IMR-90 (cell line): ENCODE data around the gene GNAI2. TPM values are rescaled to one million over a fixed set of nuclear protein-coding genes. Genes with fewer than 3 reads are reported as not detected.
"Not testable (repeated sequence)": the region's sequence is repeated elsewhere in the genome, so short reads cannot be mapped to it uniquely, and the experiment has no call there.

Experiments
- ATAC-seq: fragments of 200-7000 bp; cut with Tn5 transposase; 2 replicates; pipeline ENCODE4 v1.9.1; 2020; ENCODE audit warnings: low read depth, mild to moderate bottlenecking, moderate library complexity
- BruUV-seq: library from RNA; stranded (reverse); fragments of 400-500 nt; replicated peaks from 2 replicates; lab custom pipeline; 2021; lab: Mats Ljungman, UMichigan
- CTCF ChIA-PET: fragments of 300-600 bp; formaldehyde crosslinking; extraction: SDS; loops from one replicate; lab custom pipeline; 2021; ENCODE audit warnings: antibody characterized with exemption; lab: Yijun Ruan, JAX
- POLR2A ChIA-PET: fragments of 300-600 bp; sonication (Branson Sonifier 250); formaldehyde crosslinking; loops from one replicate; lab custom pipeline; 2022; ENCODE audit warnings: antibody characterized with exemption; ENCODE audit not compliant: unreplicated experiment; lab: Charles Lee
- DNase-seq: peaks from one replicate; pipeline ENCODE4 v3.0.0; 2013
- H2AFZ ChIP-seq: replicated peaks from 2 replicates; pipeline ENCODE3; 2013; ENCODE audit warnings: low read length, mild to moderate bottlenecking; ENCODE audit not compliant: poor library complexity
- H2AK5ac ChIP-seq: 2 replicates; pipeline ENCODE4 v1.6.1; 2013; ENCODE audit warnings: low read depth, low read length, inconsistent platforms
- H2AK9ac ChIP-seq: replicated peaks from 2 replicates; pipeline ENCODE3; 2013; ENCODE audit warnings: mild to moderate bottlenecking, low read depth, low read length, moderate library complexity; ENCODE audit not compliant: poor library complexity
- H2BK120ac ChIP-seq: 2 replicates; pipeline ENCODE4 v1.6.1; 2013; ENCODE audit warnings: low read depth, low read length, inconsistent platforms
- H2BK15ac ChIP-seq: 3 replicates; pipeline ENCODE4 v1.6.1; 2013; ENCODE audit warnings: low read depth, low read length, inconsistent platforms
- H2BK20ac ChIP-seq: 2 replicates; pipeline ENCODE4 v1.6.1; 2013; ENCODE audit warnings: low read depth, mild to moderate bottlenecking, inconsistent platforms, low read length, moderate library complexity
- H2BK5ac ChIP-seq: 2 replicates; pipeline ENCODE4 v1.6.1; 2013; ENCODE audit warnings: mild to moderate bottlenecking, low read depth, low read length, inconsistent platforms; ENCODE audit not compliant: poor library complexity, severe bottlenecking
- H3K14ac ChIP-seq: replicated peaks from 2 replicates; pipeline ENCODE4 v1.6.1; 2013; ENCODE audit warnings: low read depth, low read length, inconsistent platforms
- H3K18ac ChIP-seq: 2 replicates; pipeline ENCODE4 v1.6.1; 2013; ENCODE audit warnings: low read depth, low read length, control low read depth
- H3K23ac ChIP-seq: 2 replicates; pipeline ENCODE4 v1.6.1; 2013; ENCODE audit warnings: low read depth, low read length, inconsistent platforms
- H3K27ac ChIP-seq: 2 replicates; pipeline ENCODE4 v1.5.1; 2013; ENCODE audit warnings: mild to moderate bottlenecking, control low read depth, low read length; ENCODE audit not compliant: insufficient read depth
- H3K27me3 ChIP-seq: 2 replicates; pipeline ENCODE4 v1.6.1; 2013; ENCODE audit warnings: low read length; ENCODE audit not compliant: control insufficient read depth, insufficient read depth
- H3K36me3 ChIP-seq: 2 replicates; pipeline ENCODE4 v1.6.1; 2013; ENCODE audit warnings: low read length, mixed read lengths; ENCODE audit not compliant: control insufficient read depth, insufficient read depth
- H3K4ac ChIP-seq: 2 replicates; pipeline ENCODE4 v1.6.1; 2013; ENCODE audit warnings: low read depth, low read length, inconsistent platforms
- H3K4me1 ChIP-seq: 2 replicates; pipeline ENCODE4 v1.6.1; 2013; ENCODE audit warnings: low read length, mixed read lengths; ENCODE audit not compliant: control insufficient read depth, insufficient read depth
- H3K4me2 ChIP-seq: 2 replicates; pipeline ENCODE4 v1.6.1; 2013; ENCODE audit warnings: low read depth, mild to moderate bottlenecking, control low read depth, low read length, moderate library complexity
- H3K4me3 ChIP-seq: 2 replicates; pipeline ENCODE4 v1.5.1; 2013; ENCODE audit warnings: low read depth, mild to moderate bottlenecking, control low read depth, low read length, moderate library complexity; ENCODE audit not compliant: insufficient read depth
- H3K56ac ChIP-seq: 2 replicates; pipeline ENCODE4 v1.6.1; 2013; ENCODE audit warnings: low read length, inconsistent platforms; ENCODE audit not compliant: insufficient read depth; ENCODE audit errors: extremely low read depth
- H3K79me1 ChIP-seq, 2 experiments: 2 replicates each; pipeline ENCODE4 v1.6.1; 2013; ENCODE audit warnings: low read length in 2 of 2, inconsistent platforms in 1 of 2, low read depth in 1 of 2
- H3K9ac ChIP-seq: 2 replicates; pipeline ENCODE4 v1.6.1; 2013; ENCODE audit warnings: low read depth, low read length, control low read depth
- H3K9me1 ChIP-seq: 2 replicates; pipeline ENCODE4 v1.6.1; 2013; ENCODE audit warnings: low read length, inconsistent platforms; ENCODE audit not compliant: insufficient read depth
- H3K9me3 ChIP-seq: 2 replicates; pipeline ENCODE4 v1.6.1; 2013; ENCODE audit warnings: low read length; ENCODE audit not compliant: control insufficient read depth, insufficient read depth
- H4K20me1 ChIP-seq: 2 replicates; pipeline ENCODE4 v1.6.1; 2013; ENCODE audit warnings: low read length, inconsistent platforms; ENCODE audit not compliant: insufficient read depth
- H4K5ac ChIP-seq: 2 replicates; pipeline ENCODE4 v1.6.1; 2013; ENCODE audit warnings: mild to moderate bottlenecking, low read depth, low read length, control low read depth
- H4K8ac ChIP-seq, 2 experiments: 2 replicates each; pipeline ENCODE4 v1.6.1; 2013; ENCODE audit warnings: low read depth in 2 of 2, low read length in 2 of 2, control low read depth in 1 of 2, inconsistent platforms in 1 of 2
- H4K91ac ChIP-seq: 2 replicates; pipeline ENCODE4 v1.6.1; 2013; ENCODE audit warnings: low read depth, low read length, inconsistent platforms; ENCODE audit not compliant: insufficient read depth
- CEBPB ChIP-seq: IDR thresholded peaks from 2 replicates; pipeline ENCODE4 v1.6.1; 2012; ENCODE audit warnings: low read depth, low read length, improper control_type of control experiment
- FOS ChIP-seq: fragments of 150-350 bp; IDR thresholded peaks from 2 replicates; pipeline ENCODE4 v1.6.1; 2016; ENCODE audit warnings: low read depth, low read length
- MAZ ChIP-seq: IDR thresholded peaks from 2 replicates; pipeline ENCODE4 v1.6.1; 2012; ENCODE audit warnings: low read depth, mild to moderate bottlenecking, low read length, improper control_type of control experiment, moderate library complexity, borderline replicate concordance
- NFE2L2 ChIP-seq: fragments of 150-350 bp; IDR thresholded peaks from 2 replicates; pipeline ENCODE4 v1.6.1; 2016; ENCODE audit warnings: low read depth, mild to moderate bottlenecking, low read length
- WGBS, 2 experiments: methylation state at CpG; one replicate each; pipeline versions ENCODE4 v1.1.5 to v1.1.7; 2013; ENCODE audit warnings: missing lambda C conversion rate in 2 of 2; ENCODE audit not compliant: insufficient read length in 1 of 2; ENCODE audit errors: extremely low coverage in 2 of 2; 5-methylcytosine and 5-hydroxymethylcytosine counted together
- dilution Hi-C: fragments of 300-500 bp; cut with HindIII; formaldehyde crosslinking; loops from one replicate; pipeline ENCODE4 v1.14.3; 2018; ENCODE audit warnings: low sequenced_read_pairs; ENCODE audit not compliant: unreplicated experiment
- in situ Hi-C: fragments of 300-500 bp; cut with MboI; formaldehyde crosslinking; loops from 3 replicates; pipeline ENCODE4 v1.14.3; 2019; ENCODE audit warnings: low sequenced_read_pairs, inconsistent platforms, mixed read lengths
- intact Hi-C: fragments of 100-400 bp; cut with micrococcal nuclease; formaldehyde crosslinking; loops from 2 replicates; pipeline ENCODE4 v1.10.0; 2022
- polyA plus RNA-seq, 3 experiments: library from polyadenylated mRNA; depleted of rRNA; stranded (reverse); fragments of >200 nt; gene quantifications; 2 replicates each; pipeline ENCODE4 v1.2.3, GENCODE V29; 2012; ENCODE audit warnings: low replicate concordance in 1 of 3
- total RNA-seq: library from RNA; depleted of rRNA; stranded (reverse); fragments of >200 nt; gene quantifications from 2 replicates; pipeline ENCODE4 v1.2.3, GENCODE V29; 2012

The GNAI2 gene
- total and polyA plus RNA-seq, 2 of the 4 experiments (the other 2 are of a cell fraction), result 867 to 1,079 TPM

DNA sequence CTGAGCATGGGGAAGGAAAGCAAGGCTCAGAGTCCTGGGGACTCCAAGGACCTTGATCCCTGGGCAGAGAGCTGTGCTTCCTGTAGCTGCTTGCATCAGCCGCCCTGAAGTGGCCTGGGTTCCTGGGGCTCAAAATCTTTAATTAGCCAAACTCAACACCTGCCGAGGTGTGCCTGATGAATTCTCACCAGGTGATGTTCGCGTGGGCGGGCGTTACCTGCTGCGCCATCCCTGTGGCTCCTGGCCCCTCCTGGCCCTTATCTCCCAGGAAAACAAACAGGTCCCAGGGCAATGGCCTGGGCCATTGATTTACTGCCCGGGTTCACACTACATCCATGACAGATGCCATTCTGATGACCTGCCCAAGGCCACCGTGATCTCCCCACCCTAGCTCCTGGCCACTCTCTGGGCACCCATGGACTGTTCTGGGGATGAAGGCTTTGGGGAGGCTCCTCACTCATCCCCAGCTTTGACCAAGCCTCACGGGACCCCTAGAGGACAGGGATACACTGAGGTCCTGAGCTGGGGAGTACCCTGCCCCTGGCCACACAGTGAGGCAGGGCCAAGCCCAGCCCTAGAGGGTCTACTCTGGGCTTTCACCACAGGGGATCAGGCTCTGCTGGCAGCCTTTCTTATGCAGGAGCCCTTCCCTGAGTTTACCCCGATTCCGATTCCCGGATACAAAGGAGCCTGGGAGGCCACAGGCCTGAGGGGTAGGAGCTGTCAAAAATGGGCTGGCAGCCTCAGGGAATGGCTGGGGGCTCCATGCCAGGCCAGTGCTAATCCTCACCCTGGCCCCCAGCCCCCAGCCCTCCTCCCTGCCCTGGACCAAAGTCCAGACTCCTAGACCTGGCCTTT is 25.3 kb upstream of the GNAI2 start:
- 91% methylated on average over 10 of the region's 13 CpGs; no CpG with 5 or more reads in 1 of the 2 experiments for WGBS, 2 experiments
- dilution Hi-C loops, result no loop called here
- peaks cover 2% of the 10 kb centered on the region; the same call in 1 of the 2 replicates for H3K4me1 ChIP-seq

GRCh38 chr3:50211368-50211717 is 24.7 kb upstream of the GNAI2 start:
- H3K14ac ChIP-seq, H3K9me3 ChIP-seq, H2BK20ac ChIP-seq, H4K91ac ChIP-seq, H3K36me3 ChIP-seq, BruUV-seq, H4K8ac ChIP-seq, H4K20me1 ChIP-seq, DNase-seq, H3K27ac ChIP-seq, H3K9me1 ChIP-seq, H3K23ac ChIP-seq, intact Hi-C loops, H3K56ac ChIP-seq, H3K79me1 ChIP-seq, H2AFZ ChIP-seq, H3K4ac ChIP-seq, dilution Hi-C loops, H3K9ac ChIP-seq, H2AK5ac ChIP-seq, H2BK15ac ChIP-seq, H2BK5ac ChIP-seq, H3K18ac ChIP-seq, ATAC-seq, in situ Hi-C loops, H4K5ac ChIP-seq, H2BK120ac ChIP-seq, H3K4me1 ChIP-seq, H3K4me3 ChIP-seq, H3K4me2 ChIP-seq: not testable (repeated sequence)
- WGBS, 2 experiments, result 100% methylated on average over 1 of the region's 5 CpGs; no CpG with 5 or more reads in 1 of the 2 experiments
- ChIA-PET CTCF (interaction anchor here (1.2 kb wide), 1 partner anchor 35 kb away, joined by 4 read pairs; no protein-coding TSS in a partner anchor), POLR2A (interaction anchor here (0.6 kb wide), 1 partner anchor 54 kb away, joined by 3 read pairs; no protein-coding TSS in a partner anchor)
- H3K27me3 ChIP-seq, result peaks cover 31% of the 10 kb centered on the region
- H2AK9ac ChIP-seq, result peak overlapping the region; percentile 24

More for the DNA sequence above, 25.3 kb upstream of the GNAI2 start:
- Histone ChIP-seq H4K91ac (no peak overlapping the region), H3K36me3 (no peaks in the 10 kb centered on the region), H3K18ac (no peak overlapping the region), H3K9me1 (no peaks in the 10 kb centered on the region), H3K9ac (no peak overlapping the region), H3K4me3 (no peak overlapping the region), H3K23ac (no peak overlapping the region), H2BK5ac (no peak overlapping the region), H2AK9ac (peak overlapping the region; percentile 24), H2AFZ (no peak overlapping the region), H2AK5ac (no peak overlapping the region), H4K8ac (no peak overlapping the region), H2BK15ac (no peak overlapping the region), H4K5ac (no peak overlapping the region), H3K9me3 (no peaks in the 10 kb centered on the region), H3K79me1 (no peaks in the 10 kb centered on the region), H2BK120ac (no peak overlapping the region), H3K14ac (no peak overlapping the region), H3K4me2 (no peak overlapping the region), H3K27me3 (peaks cover 35% of the 10 kb centered on the region), H3K27ac (no peak overlapping the region), H3K56ac (no peak overlapping the region), H4K20me1 (no peaks in the 10 kb centered on the region; the same call in 1 of the 2 replicates), H3K4ac (no peak overlapping the region), H2BK20ac (no peak overlapping the region)
- POLR2A ChIA-PET, result interaction anchor here (0.6 kb wide), 1 partner anchor 54 kb away, joined by 3 read pairs; no protein-coding TSS in a partner anchor
- in situ Hi-C loops (no loop called here), intact Hi-C loops (no loop called here)
- TF ChIP-seq FOS, result no peak
- no peak for TF ChIP-seq NFE2L2
- no peak for TF ChIP-seq MAZ
- no peak for TF ChIP-seq CEBPB
- DNase-seq, result no peak
- ATAC-seq, result no peak
- BruUV-seq, result no TSS peak
- CTCF ChIA-PET, result interaction anchor here (1.2 kb wide), 1 partner anchor 36 kb away, joined by 4 read pairs; no protein-coding TSS in a partner anchor
